GM12873 (cell line): ENCODE measurements around the gene HOXA13.

Source experiments
- TF ChIP-seq, protein P1 (sequence below): IDR thresholded peaks from 2 replicates; pipeline ENCODE4 v1.5.1; 2012; ENCODE audit warnings: low read depth, mild to moderate bottlenecking, moderate library complexity, low read length, control low read depth; ENCODE audit not compliant: insufficient read depth; ENCODE audit errors: missing control alignments

Gene HOXA13

DNA sequence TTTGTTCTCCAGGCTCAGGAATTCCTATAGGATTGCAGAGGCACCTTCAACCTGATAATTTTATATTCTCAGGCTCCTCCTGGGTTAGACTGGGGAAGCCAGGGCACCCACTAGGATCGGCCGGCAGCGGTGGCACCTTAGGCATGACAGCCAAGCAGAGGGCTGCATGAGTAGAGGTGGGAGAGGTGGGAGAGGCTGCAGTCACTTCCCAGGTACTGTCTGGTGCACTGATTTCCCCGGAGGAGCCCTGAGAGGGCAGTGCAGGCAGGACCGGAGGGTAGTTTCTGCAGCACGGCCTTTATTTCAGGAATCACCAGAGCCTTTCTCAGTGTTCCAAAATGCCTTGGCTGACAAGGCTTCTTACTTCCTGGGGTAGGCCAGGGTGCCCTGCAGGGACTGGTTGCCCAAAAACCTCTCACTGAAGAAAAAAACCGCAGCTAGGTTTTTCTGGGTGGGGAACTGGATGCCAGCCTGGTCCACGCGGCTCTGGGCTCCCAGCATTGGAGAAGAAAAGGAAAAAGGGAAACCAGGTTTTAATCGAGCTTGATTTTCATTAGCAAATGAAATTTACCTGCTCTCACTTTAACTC is 3.6 kb upstream of the HOXA13 start:
- TF ChIP-seq, protein P1, sequence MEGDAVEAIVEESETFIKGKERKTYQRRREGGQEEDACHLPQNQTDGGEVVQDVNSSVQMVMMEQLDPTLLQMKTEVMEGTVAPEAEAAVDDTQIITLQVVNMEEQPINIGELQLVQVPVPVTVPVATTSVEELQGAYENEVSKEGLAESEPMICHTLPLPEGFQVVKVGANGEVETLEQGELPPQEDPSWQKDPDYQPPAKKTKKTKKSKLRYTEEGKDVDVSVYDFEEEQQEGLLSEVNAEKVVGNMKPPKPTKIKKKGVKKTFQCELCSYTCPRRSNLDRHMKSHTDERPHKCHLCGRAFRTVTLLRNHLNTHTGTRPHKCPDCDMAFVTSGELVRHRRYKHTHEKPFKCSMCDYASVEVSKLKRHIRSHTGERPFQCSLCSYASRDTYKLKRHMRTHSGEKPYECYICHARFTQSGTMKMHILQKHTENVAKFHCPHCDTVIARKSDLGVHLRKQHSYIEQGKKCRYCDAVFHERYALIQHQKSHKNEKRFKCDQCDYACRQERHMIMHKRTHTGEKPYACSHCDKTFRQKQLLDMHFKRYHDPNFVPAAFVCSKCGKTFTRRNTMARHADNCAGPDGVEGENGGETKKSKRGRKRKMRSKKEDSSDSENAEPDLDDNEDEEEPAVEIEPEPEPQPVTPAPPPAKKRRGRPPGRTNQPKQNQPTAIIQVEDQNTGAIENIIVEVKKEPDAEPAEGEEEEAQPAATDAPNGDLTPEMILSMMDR = no peak

GRCh38 chr7:27202862-27203134 is 2.9 kb upstream of the HOXA13 start:
- TF ChIP-seq, protein P1 = no peak

- TF ChIP-seq, protein P1 = no peak
Measured at GRCh38 chr7:27202018-27202861, 2.3 kb upstream of the HOXA13 start.

- TF ChIP-seq, protein P1 = no peak
Measured at GRCh38 chr7:27201580-27202017, 1.7 kb upstream of the HOXA13 start.

DNA sequence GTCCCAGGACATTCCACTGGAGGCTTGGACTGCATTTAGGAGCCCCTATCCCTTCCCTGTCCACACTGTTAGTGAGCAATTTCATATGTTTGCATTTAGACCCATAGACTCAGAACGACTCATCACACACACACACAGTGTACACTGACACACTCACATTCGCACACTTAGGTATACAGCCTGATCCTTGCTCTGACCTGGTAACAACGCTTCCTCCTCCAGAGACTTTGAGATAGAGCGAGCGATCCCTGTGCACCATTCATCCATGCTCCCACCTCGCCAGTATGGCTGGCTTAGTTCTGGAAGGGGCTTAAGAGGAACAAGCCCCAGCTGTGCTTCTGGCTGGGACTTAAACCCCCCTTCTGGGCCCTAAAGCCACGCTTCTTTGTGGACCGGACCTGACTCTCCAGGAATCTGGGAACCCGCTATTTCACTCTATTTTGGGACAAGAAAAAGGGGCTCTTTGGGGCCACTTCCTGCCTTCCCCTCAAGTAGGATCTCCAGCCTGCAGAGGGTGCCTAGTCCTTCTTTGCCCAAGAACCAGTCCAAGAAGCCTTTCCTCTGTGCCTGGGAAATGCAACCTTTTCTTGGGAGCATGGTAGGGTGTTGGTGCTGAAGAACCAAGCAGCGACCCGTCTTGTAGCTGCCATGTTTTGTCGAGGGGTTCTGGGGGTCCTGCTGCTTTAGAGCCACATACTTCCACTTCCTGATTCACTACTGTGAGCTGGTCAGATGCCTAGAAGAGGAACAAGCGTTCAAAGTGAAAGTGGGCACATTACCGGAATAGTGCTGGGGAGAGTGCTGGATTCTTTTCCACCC is 1.1 kb upstream of the HOXA13 start:
- TF ChIP-seq, protein P1 = no peak

DNA sequence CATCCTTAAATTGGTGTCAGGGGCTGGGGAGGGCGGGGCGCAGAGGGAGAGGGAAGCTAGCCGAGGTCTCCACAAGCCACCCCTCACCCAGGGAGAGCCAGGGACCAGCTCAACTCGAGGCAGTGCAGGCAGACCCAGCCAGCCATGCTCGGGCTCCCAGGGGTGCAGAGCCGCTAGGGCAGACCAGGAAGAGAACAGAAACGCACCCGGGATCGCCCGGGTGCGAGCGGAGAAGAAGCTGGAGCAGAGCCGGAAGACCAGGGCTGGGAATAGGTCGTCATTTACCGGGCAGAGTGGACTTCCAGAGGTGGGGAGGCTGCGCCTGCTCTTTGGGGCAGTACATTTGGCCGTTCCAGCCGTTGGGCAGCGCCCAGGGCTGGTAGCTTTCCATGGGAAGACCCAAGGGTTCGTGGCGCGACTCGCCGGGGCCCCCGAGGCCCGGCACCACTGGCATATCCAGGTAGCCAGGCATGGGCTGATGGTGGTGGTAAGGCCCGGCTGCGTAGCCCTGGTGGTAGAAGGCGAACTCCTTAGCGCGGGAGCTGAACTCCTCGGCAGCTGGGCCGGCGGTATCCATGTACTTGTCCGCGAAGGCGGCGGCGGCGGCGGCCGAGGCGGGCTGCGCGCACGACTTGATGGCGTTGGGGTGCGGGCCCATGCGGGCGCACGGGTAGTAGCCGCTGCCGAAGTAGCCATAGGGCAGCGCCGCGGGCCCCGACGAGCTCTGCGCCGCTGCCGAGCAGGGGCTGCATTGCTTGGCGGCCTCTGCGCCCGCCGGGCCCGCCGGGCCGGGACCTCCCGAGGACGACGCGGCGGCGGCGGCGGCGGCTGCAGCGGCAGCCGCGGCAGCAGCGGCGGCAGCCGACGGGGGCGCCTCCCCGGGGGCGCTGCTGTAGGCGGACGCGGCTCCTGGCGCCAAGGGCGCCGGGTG is 755 bp downstream of the HOXA13 start:
- TF ChIP-seq, protein P1 = no peak
